GM10266 (cell line): ENCODE results near the gene BEX2.

Experiments
- DNase-seq: peaks from one replicate; pipeline ENCODE4 v3.0.0; 2012; ENCODE audit errors: extremely low spot score
- CTCF ChIP-seq: IDR thresholded peaks from 2 replicates; pipeline ENCODE4 v1.5.1; 2012; ENCODE audit warnings: mild to moderate bottlenecking, low read depth; ENCODE audit not compliant: control insufficient read depth, insufficient read depth; ENCODE audit errors: missing control alignments

Gene BEX2

GRCh38 chrX:103304705-103305104 lies 6.1 kb downstream of the BEX2 start:
- no peak for DNase-seq
- TF ChIP-seq CTCF = no peak

- DNase-seq = no peak
- no peak for TF ChIP-seq CTCF
These were observed 17.7 kb downstream of the BEX2 start for GRCh38 chrX:103293118-103293517.

- no peak for TF ChIP-seq CTCF
- no peak for DNase-seq
These were observed 31.2 kb downstream of the BEX2 start for GRCh38 chrX:103279624-103280023.

- TF ChIP-seq CTCF = no peak
- DNase-seq = no peak
These were observed 34.2 kb downstream of the BEX2 start, which contains the start of gene TCEAL5 for GRCh38 chrX:103276581-103277002. Gene TCEAL5 (minus strand): TSS chrX:103276750. CDS start chrX:103274563, 2,187 bp downstream.

GRCh38 chrX:103275947-103276567 lies 34.7 kb downstream of the BEX2 start:
- no peak for TF ChIP-seq CTCF
- no peak for DNase-seq

- no peak for DNase-seq
- TF ChIP-seq CTCF = no peak
These were observed 36.5 kb downstream of the BEX2 start for GRCh38 chrX:103274284-103274683.
